ENCODE results near the gene GSTO2.

DNA sequence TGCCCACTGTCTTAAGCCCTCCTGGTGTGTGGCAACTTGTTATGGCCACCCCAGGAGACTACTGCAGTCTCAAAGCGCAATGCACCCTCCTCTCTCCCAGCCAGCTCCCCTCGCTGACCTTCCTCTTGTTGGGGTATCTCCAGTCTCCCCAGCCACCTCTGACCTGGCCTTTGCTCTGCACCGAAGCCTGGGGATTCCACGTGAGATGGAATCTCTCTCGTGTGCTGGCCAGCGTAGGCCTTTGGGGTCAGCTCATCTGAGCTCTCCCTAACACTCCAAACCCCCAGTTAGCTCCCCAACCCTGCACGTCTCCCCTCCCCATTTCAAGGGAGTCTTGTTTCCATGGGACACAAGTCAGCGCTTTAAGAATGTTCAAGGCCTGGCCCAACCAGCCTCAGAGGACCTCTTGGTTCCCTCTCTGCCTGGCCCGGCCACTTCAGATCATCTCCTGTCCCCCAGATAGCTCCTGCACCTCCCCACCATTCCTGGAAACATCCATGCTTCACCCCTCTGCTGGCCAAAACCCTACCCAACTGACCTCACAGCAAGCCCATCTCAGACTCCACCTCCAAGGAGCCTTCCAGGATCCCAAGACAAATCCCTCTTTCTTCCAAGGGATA is 58.1 kb downstream of the GSTO2 start:
- TF ChIP-seq GATA3 (IDR thresholded peaks at IDR 0.05; ENCODE audit: low read depth, low read length) (no peak), GATA2 (IDR thresholded peaks at IDR 0.05; ENCODE audit: low read depth, low read length) (no peak)
